Activated CD4-positive, alpha-beta T cell treated with anti-CD3 and anti-CD28 coated beads for 36 hours (primary cell): ENCODE results near the gene ZFP82. TPM values are rescaled to one million over a fixed set of nuclear protein-coding genes. Genes with fewer than 3 reads are reported as not detected.

Experiments used
- ATAC-seq: fragments of 200-7000 bp; cut with Tn5 transposase; one replicate; pipeline ENCODE4 v1.10.0; 2021; ENCODE audit warnings: mild to moderate bottlenecking, moderate library complexity
- CTCF ChIA-PET: fragments of 350-600 bp; sonication (Branson Sonifier 250); formaldehyde crosslinking; loops from one replicate; lab custom pipeline; 2021; ENCODE audit warnings: antibody characterized with exemption; lab: Charles Lee
- POLR2A ChIA-PET: fragments of 350-600 bp; sonication (Branson Sonifier 250); formaldehyde crosslinking; loops from one replicate; lab custom pipeline; 2021; ENCODE audit warnings: antibody characterized with exemption, inconsistent platforms; lab: Charles Lee
- DNase-seq: peaks from one replicate; pipeline ENCODE4 v3.0.0-alpha.2; 2020
- H3K27ac Mint-ChIP-seq: one replicate; pipeline ENCODE4 v1.8.0; 2021; ENCODE audit warnings: mixed read lengths
- H3K27me3 Mint-ChIP-seq: one replicate; pipeline ENCODE4 v1.8.0; 2021; ENCODE audit warnings: mixed read lengths
- H3K36me3 Mint-ChIP-seq: one replicate; pipeline ENCODE4 v1.8.0; 2021; ENCODE audit warnings: low read depth, mixed read lengths
- H3K4me1 Mint-ChIP-seq: one replicate; pipeline ENCODE4 v1.8.0; 2021; ENCODE audit warnings: mixed read lengths
- H3K4me3 Mint-ChIP-seq: one replicate; pipeline ENCODE4 v1.8.0; 2021; ENCODE audit warnings: mild to moderate bottlenecking, moderate library complexity, mixed read lengths
- H3K9me3 Mint-ChIP-seq: one replicate; pipeline ENCODE4 v1.8.0; 2021; ENCODE audit warnings: low read depth, mixed read lengths
- intact Hi-C, 2 experiments: fragments of 100-400 bp; cut with DNase I in 1 of 2; cut with micrococcal nuclease in 1 of 2; formaldehyde crosslinking; loops; one replicate each; pipeline versions ENCODE4 v1.14.2 to v1.15.1; 2022 to 2024; cut with DNase I, micrococcal nuclease
- total RNA-seq, 2 experiments: library from RNA; stranded (reverse); gene quantifications; one replicate each; pipeline ENCODE4 v1.2.3, GENCODE V29; 2021

ZFP82 gene
- 1 to 10 TPM; 8.4 to 8.8 TPM for total RNA-seq

DNA sequence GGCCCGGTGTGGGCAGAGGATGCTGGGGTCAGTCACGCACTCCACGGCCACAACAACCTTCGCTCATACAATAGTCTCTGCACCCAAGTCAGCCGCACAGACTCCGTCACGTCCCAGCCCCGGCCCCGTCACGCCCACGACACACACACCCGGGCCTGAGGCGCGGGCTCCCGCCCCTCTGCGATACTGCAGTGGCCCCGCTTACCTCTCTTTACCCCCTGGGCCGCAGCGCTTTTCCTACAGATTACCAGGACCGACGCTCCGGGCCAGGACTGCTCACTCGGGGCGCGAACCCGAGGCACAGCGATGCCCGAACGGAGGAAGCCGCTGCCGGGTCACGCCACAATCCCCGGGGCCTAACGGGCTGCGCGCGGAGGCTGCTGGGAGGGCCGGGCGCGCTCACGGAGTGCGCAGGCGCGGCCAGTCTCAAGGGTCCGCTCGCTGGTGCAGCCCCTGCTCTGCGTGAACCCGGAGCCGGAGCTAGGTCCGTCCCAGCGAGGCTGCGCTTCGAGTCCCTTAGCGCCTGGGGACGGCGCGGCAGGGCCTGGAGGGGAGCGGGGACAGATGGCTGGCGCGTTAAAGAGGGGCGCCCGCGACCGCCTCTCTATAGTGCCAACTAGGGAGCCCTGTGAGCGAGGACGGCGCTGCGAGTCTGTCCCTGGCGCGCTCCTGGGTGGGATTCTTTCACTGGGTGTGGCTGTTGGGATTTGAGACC is at the start of gene ZFP82:
Gene ZFP82, minus strand, starts transcription at position 358 of the 715 bp plus-strand sequence. CDS start 8,855 bp downstream, outside the sequence.
- H3K4me1 Mint-ChIP-seq = peaks cover 12% of the 10 kb centered on the region
- H3K9me3 Mint-ChIP-seq = peaks cover 20% of the 10 kb centered on the region
- H3K27ac Mint-ChIP-seq = peak within 1 kb of the TSS; percentile 97
- intact Hi-C loops = loop anchor here (1.0 to 5.0 kb wide), 8 partner anchors 39 to 354 kb away; partner anchors contain the start of genes ZFP14 (in 2 of the 2), ZNF566 (in 2 of the 2), TBCB (in 1 of the 2) and ZNF260 (in 1 of the 2)
- H3K4me3 Mint-ChIP-seq = peak within 1 kb of the TSS; percentile 94
- CTCF ChIA-PET = interaction anchor here (1.2 to 2.0 kb wide), 2 partner anchors 40 to 154 kb away, joined by 3 to 7 read pairs; partner anchors contain the start of gene ZNF529
- peaks cover 52% of the 10 kb centered on the region for H3K36me3 Mint-ChIP-seq
- ATAC-seq = peak; percentile 90
- POLR2A ChIA-PET = interaction anchor here (0.7 kb wide), 2 partner anchors 64 to 186 kb away, joined by 3 to 9 read pairs; no protein-coding TSS in a partner anchor
- peaks cover 13% of the 10 kb centered on the region for H3K27me3 Mint-ChIP-seq
- peak; percentile 89 for DNase-seq

DNA sequence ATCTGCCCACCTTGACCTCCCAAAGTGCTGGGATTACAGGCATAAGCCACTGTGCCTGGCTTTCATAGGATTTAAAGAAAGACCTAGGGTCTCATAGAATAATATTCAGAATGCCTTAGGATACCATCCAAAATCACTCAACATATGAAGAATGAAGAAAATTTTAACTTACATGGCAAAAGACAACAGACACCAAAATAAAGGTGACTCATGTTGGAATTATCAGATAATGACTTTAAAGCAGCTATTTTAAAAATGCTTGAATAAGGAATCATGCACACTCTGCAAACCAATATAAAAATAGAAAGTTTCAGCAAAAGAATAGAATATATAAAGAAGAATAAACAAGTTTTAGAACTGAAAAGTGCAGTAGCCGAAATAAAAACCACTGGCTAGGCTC is 41.6 kb upstream of the ZFP82 start:
- no peaks in the 10 kb centered on the region for H3K27me3 Mint-ChIP-seq
- no peak for ATAC-seq
- H3K4me1 Mint-ChIP-seq = no peaks in the 10 kb centered on the region
- ChIA-PET POLR2A (no interaction called here), CTCF (no interaction called here)
- DNase-seq = no peak
- H3K27ac Mint-ChIP-seq = no peak overlapping the region
- peaks cover 67% of the 10 kb centered on the region for H3K36me3 Mint-ChIP-seq
- no peak overlapping the region for H3K4me3 Mint-ChIP-seq
- peaks cover 35% of the 10 kb centered on the region for H3K9me3 Mint-ChIP-seq
- intact Hi-C loops = no loop called here

DNA sequence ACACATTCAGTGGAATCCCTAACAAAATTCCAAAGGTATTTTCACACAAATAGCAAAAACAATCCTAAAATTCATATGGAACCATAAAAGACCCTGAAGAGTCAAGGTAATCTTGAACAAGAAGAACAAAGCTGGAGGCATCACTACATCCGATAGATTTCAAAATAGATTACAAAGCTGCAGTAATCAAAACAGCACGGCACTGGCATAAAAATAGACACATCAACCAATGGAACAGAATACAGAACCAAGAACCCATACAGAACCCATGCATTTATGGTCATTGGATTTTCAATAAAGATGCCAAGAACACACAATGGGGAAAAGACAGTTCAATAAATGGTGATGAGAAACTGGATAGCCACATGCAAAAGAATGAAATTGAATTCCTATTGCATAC is 38.4 kb upstream of the ZFP82 start:
- intact Hi-C loops = no loop called here
- peaks cover 47% of the 10 kb centered on the region for H3K9me3 Mint-ChIP-seq
- ChIA-PET CTCF (no interaction called here), POLR2A (no interaction called here)
- H3K27me3 Mint-ChIP-seq = no peaks in the 10 kb centered on the region
- H3K4me3 Mint-ChIP-seq = no peak overlapping the region
- no peak overlapping the region for H3K27ac Mint-ChIP-seq
- H3K36me3 Mint-ChIP-seq = peaks cover 79% of the 10 kb centered on the region
- no peaks in the 10 kb centered on the region for H3K4me1 Mint-ChIP-seq
- DNase-seq = no peak
- no peak for ATAC-seq

DNA sequence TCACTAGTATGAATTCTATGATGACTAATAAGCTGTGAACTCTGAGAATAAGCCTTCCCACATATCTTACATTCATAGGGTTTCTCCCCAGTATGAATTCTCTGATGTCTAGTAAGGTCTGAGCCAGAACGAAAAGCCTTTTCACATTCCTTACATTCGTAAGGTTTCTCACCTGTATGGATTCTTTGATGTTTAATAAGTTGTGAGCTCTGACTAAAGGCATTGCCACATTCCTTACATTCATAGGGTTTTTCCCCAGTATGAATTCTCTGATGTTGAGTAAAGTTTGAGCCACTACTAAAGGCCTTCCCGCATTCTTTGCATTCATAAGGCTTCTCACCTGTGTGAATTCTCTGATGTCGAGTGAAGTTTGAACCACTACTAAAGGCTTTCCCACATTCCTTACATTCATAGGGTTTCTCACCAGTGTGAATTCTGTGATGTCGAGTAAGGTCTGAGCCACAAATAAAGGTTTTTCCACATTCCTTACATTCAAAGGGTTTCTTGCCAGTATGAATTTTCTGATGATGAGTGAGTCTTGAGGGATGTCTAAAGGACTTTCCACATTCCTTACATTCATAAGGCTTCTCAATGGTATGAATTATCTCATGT is 30.7 kb upstream of the ZFP82 start:
- POLR2A ChIA-PET = no interaction called here

GRCh38 chr19:36441339-36441738 is 22.9 kb upstream of the ZFP82 start:
- ATAC-seq (no peak), DNase-seq (no peak)
- peaks cover 34% of the 10 kb centered on the region for H3K9me3 Mint-ChIP-seq
- H3K4me3 Mint-ChIP-seq = no peak overlapping the region
- intact Hi-C loops = no loop called here
- ChIA-PET POLR2A (no interaction called here), CTCF (no interaction called here)
- no peaks in the 10 kb centered on the region for H3K27me3 Mint-ChIP-seq
- H3K36me3 Mint-ChIP-seq = peaks cover 5% of the 10 kb centered on the region
- H3K27ac Mint-ChIP-seq = no peak overlapping the region
- H3K4me1 Mint-ChIP-seq = no peaks in the 10 kb centered on the region

More for the DNA sequence above, 30.7 kb upstream of the ZFP82 start:
- Mint-ChIP-seq H3K4me3 (no peak overlapping the region), H3K27me3 (no peaks in the 10 kb centered on the region), H3K4me1 (no peaks in the 10 kb centered on the region), H3K36me3 (peaks cover 74% of the 10 kb centered on the region), H3K9me3 (peaks cover 53% of the 10 kb centered on the region), H3K27ac (no peak overlapping the region)
- no peak for DNase-seq
- CTCF ChIA-PET = no interaction called here
- no peak for ATAC-seq
- intact Hi-C loops = no loop called here

- POLR2A ChIA-PET = no interaction called here
- CTCF ChIA-PET = no interaction called here
- intact Hi-C loops = no loop called here
- peaks cover 26% of the 10 kb centered on the region for H3K9me3 Mint-ChIP-seq
- peaks cover 2% of the 10 kb centered on the region for H3K36me3 Mint-ChIP-seq
- no peak overlapping the region for H3K27ac Mint-ChIP-seq
- ATAC-seq = no peak
- peaks cover 2% of the 10 kb centered on the region for H3K27me3 Mint-ChIP-seq
- H3K4me1 Mint-ChIP-seq = no peaks in the 10 kb centered on the region
- DNase-seq = no peak
- H3K4me3 Mint-ChIP-seq = no peak overlapping the region
Measured at GRCh38 chr19:36436531-36436930, 18.1 kb upstream of the ZFP82 start.

DNA sequence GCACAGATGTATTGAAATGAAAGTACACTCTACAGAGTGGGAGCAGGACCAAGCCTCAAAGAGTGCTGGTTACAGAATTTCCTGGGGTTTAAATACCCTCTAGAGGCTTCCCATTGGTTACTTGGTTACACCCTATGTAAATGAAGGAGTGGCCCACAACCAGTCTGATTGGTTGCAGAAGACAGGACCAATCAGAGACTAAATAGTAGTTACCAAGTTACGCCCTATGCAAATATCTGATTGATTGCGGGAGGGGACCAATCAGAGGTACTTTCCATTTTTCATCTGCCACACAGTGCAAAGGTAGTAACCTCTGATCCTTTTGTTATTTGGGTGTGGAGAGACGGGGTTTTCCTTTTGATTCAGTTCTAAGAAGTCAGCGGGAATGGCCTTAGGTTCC is 5.5 kb upstream of the ZFP82 start:
- ATAC-seq (no peak), DNase-seq (no peak)
- Mint-ChIP-seq H3K4me1 (peaks cover 4% of the 10 kb centered on the region), H3K36me3 (peaks cover 13% of the 10 kb centered on the region), H3K27me3 (peaks cover 24% of the 10 kb centered on the region), H3K9me3 (peaks cover 27% of the 10 kb centered on the region), H3K4me3 (no peak overlapping the region), H3K27ac (no peak overlapping the region)
- CTCF ChIA-PET = no interaction called here
- intact Hi-C loops = no loop called here
- POLR2A ChIA-PET = no interaction called here

GRCh38 chr19:36421749-36422481 is 3.5 kb upstream of the ZFP82 start:
- H3K36me3 Mint-ChIP-seq = peaks cover 28% of the 10 kb centered on the region
- peaks cover 26% of the 10 kb centered on the region for H3K9me3 Mint-ChIP-seq
- peaks cover 12% of the 10 kb centered on the region for H3K4me1 Mint-ChIP-seq
- POLR2A ChIA-PET = no interaction called here
- ATAC-seq (no peak), DNase-seq (no peak)
- peak overlapping the region; percentile 43 for H3K4me3 Mint-ChIP-seq
- intact Hi-C loops = no loop called here
- CTCF ChIA-PET = interaction anchor here (0.7 to 1.5 kb wide), 2 partner anchors 10 to 283 kb away, joined by 3 to 4 read pairs; no protein-coding TSS in a partner anchor
- peaks cover 24% of the 10 kb centered on the region for H3K27me3 Mint-ChIP-seq
- no peak overlapping the region for H3K27ac Mint-ChIP-seq

GRCh38 chr19:36420961-36421748 is 2.7 kb upstream of the ZFP82 start:
- intact Hi-C loops = no loop called here
- ATAC-seq = no peak
- Mint-ChIP-seq H3K4me1 (peaks cover 12% of the 10 kb centered on the region), H3K9me3 (peaks cover 23% of the 10 kb centered on the region), H3K27me3 (peaks cover 22% of the 10 kb centered on the region), H3K27ac (no peak overlapping the region), H3K4me3 (peak overlapping the region; percentile 43), H3K36me3 (peaks cover 30% of the 10 kb centered on the region)
- ChIA-PET POLR2A (interaction anchor here (0.6 kb wide), 1 partner anchor 42 kb away, joined by 4 read pairs; no protein-coding TSS in a partner anchor), CTCF (interaction anchor here (1.5 kb wide), 1 partner anchor 11 kb away, joined by 4 read pairs; no protein-coding TSS in a partner anchor)
- peak; percentile 20 for DNase-seq

DNA sequence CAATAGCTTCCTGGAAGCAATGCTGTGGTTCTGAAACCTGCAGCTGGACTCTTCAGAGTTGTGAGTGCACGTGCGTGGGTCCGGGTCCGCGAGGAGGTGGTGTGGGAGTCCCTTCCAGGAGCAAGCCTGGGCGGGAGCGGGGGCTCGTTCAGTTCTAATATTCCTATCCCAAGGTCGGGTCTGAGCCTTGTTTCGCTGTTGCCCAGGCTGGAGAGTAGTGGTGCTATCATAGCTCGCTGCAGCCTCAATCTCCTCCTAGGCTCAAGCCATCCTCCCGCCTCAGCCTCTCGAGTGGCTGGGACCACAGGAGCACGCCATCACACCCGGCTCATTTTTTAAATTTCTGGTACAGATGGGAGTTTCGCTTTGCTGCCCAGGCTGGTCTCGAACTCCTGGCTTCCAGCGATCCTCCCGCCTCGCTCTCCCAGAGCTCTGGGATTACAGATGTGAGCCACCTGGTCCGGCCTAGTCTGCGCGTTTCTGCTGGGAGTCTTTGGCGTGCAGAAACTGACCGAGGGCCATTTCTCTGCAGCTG is 625 bp downstream of the ZFP82 start:
- ATAC-seq (peak; percentile 6), DNase-seq (no peak)
- peaks cover 12% of the 10 kb centered on the region for H3K4me1 Mint-ChIP-seq
- peaks cover 58% of the 10 kb centered on the region for H3K36me3 Mint-ChIP-seq
- intact Hi-C loops = loop anchor here (1.0 to 5.0 kb wide), 8 partner anchors 39 to 354 kb away; partner anchors contain the start of genes ZFP14 (in 2 of the 2), ZNF566 (in 2 of the 2), TBCB (in 1 of the 2) and ZNF260 (in 1 of the 2)
- ChIA-PET CTCF (interaction anchor here (0.7 kb wide), 1 partner anchor 188 kb away, joined by 3 read pairs; the partner anchor contains the start of gene ZNF382), POLR2A (interaction anchor here (0.7 kb wide), 1 partner anchor 186 kb away, joined by 9 read pairs; no protein-coding TSS in a partner anchor)
- peak overlapping the region; percentile 94 for H3K4me3 Mint-ChIP-seq
- peaks cover 13% of the 10 kb centered on the region for H3K27me3 Mint-ChIP-seq
- H3K27ac Mint-ChIP-seq = peak overlapping the region; percentile 97
- H3K9me3 Mint-ChIP-seq = peaks cover 20% of the 10 kb centered on the region
